HepG2 (cell line): ENCODE measurements around the gene CDIP1. TPM values are rescaled to one million over a fixed set of nuclear protein-coding genes. Genes with fewer than 3 reads are reported as not detected.

Experiments
- CBX2 ChIP-seq, 2 experiments: fragments of 200-600 bp in 1 of 2; sonication (generic); formaldehyde crosslinking in 1 of 2; IDR thresholded peaks; 2 replicates each; pipeline versions ENCODE4 v1.7.0 to v1.8.1; 2018 to 2022; ENCODE audit warnings: low read depth in 2 of 2, low read length in 1 of 2, mild to moderate bottlenecking in 1 of 2, missing genetic modification reagents in 1 of 2
- DR1 ChIP-seq: sonication (generic); formaldehyde crosslinking; IDR thresholded peaks from 2 replicates; pipeline ENCODE4 v1.8.0; 2021; ENCODE audit warnings: mild to moderate bottlenecking, missing genetic modification reagents, inconsistent platforms
- ELF4 ChIP-seq: sonication (generic); formaldehyde crosslinking; IDR thresholded peaks from 2 replicates; pipeline ENCODE4 v1.5.0; 2020; ENCODE audit warnings: missing genetic modification reagents, mild to moderate bottlenecking, moderate library complexity, borderline replicate concordance
- GABPB1 ChIP-seq: IDR thresholded peaks from 2 replicates; pipeline ENCODE4 v1.6.1; 2016; ENCODE audit warnings: mild to moderate bottlenecking, missing genetic modification reagents, moderate library complexity, missing compliant biosample characterization
- HOXA5 ChIP-seq: sonication (generic); formaldehyde crosslinking; IDR thresholded peaks from 2 replicates; pipeline ENCODE4 v1.4.0; 2020; ENCODE audit warnings: missing genetic modification reagents
- ISX ChIP-seq: sonication (generic); formaldehyde crosslinking; conservative IDR thresholded peaks from 2 replicates; pipeline ENCODE4 v1.5.0; 2020; ENCODE audit warnings: missing genetic modification reagents
- MEIS2 ChIP-seq: sonication (generic); formaldehyde crosslinking; IDR thresholded peaks from 2 replicates; pipeline ENCODE4 v1.9.0; 2021; ENCODE audit warnings: mild to moderate bottlenecking, missing genetic modification reagents
- PAWR ChIP-seq: sonication (generic); formaldehyde crosslinking; IDR thresholded peaks from 2 replicates; pipeline ENCODE4 v1.4.0; 2020; ENCODE audit warnings: missing genetic modification reagents, mild to moderate bottlenecking, borderline replicate concordance
- PHF20 ChIP-seq: sonication (generic); formaldehyde crosslinking; IDR thresholded peaks from 2 replicates; pipeline ENCODE4 v1.5.0; 2020; ENCODE audit warnings: mild to moderate bottlenecking, missing genetic modification reagents
- REPIN1 ChIP-seq: sonication (generic); formaldehyde crosslinking; IDR thresholded peaks from 2 replicates; pipeline ENCODE4 v1.8.0; 2022; ENCODE audit warnings: missing genetic modification reagents, low read depth, mild to moderate bottlenecking, borderline replicate concordance
- RORA ChIP-seq: sonication (generic); formaldehyde crosslinking; IDR thresholded peaks from 2 replicates; pipeline ENCODE4 v1.5.0; 2020; ENCODE audit warnings: mild to moderate bottlenecking, missing genetic modification reagents, moderate library complexity
- SALL1 ChIP-seq: sonication (generic); formaldehyde crosslinking; IDR thresholded peaks from 2 replicates; pipeline ENCODE4 v1.8.0; 2022; ENCODE audit warnings: mild to moderate bottlenecking, missing genetic modification reagents
- SATB2 ChIP-seq: sonication (generic); formaldehyde crosslinking; IDR thresholded peaks from 2 replicates; pipeline ENCODE4 v1.5.0; 2020; ENCODE audit warnings: missing genetic modification reagents
- SMAD9 ChIP-seq: sonication (generic); formaldehyde crosslinking; IDR thresholded peaks from 2 replicates; pipeline ENCODE4 v1.5.1; 2020; ENCODE audit warnings: mild to moderate bottlenecking, missing genetic modification reagents
- SRSF4 ChIP-seq: fragments of 200-400 bp; formaldehyde crosslinking; IDR thresholded peaks from one replicate; pipeline ENCODE4 v1.6.1; 2018; ENCODE audit warnings: mild to moderate bottlenecking, low read depth, low read length, moderate library complexity; ENCODE audit not compliant: poor library complexity, severe bottlenecking
- TAF15 ChIP-seq: fragments of 200-400 bp; formaldehyde crosslinking; IDR thresholded peaks from one replicate; pipeline ENCODE4 v1.6.1; 2018; ENCODE audit warnings: mild to moderate bottlenecking, low read depth, low read length; ENCODE audit not compliant: poor library complexity, severe bottlenecking
- ZC3H4 ChIP-seq: sonication (generic); formaldehyde crosslinking; IDR thresholded peaks from 2 replicates; pipeline ENCODE4 v1.4.0; 2020; ENCODE audit warnings: missing genetic modification reagents, borderline replicate concordance
- ZFYVE20 ChIP-seq: sonication (generic); formaldehyde crosslinking; IDR thresholded peaks from 2 replicates; pipeline ENCODE4 v1.8.0; 2023; ENCODE audit warnings: low read depth, mild to moderate bottlenecking, moderate library complexity, missing genetic modification reagents, borderline replicate concordance
- ZNF143 ChIP-seq: sonication (generic); formaldehyde crosslinking; IDR thresholded peaks from 2 replicates; pipeline ENCODE4 v1.4.0; 2020; ENCODE audit warnings: missing genetic modification reagents
- ZNF343 ChIP-seq: sonication (generic); formaldehyde crosslinking; IDR thresholded peaks from 2 replicates; pipeline ENCODE4 v1.4.0; 2020; ENCODE audit warnings: mild to moderate bottlenecking, missing genetic modification reagents
- ZNF780A ChIP-seq: sonication (generic); formaldehyde crosslinking; IDR thresholded peaks from 2 replicates; pipeline ENCODE4 v1.8.0; 2022; ENCODE audit warnings: mild to moderate bottlenecking, missing genetic modification reagents, moderate library complexity
- polyA plus RNA-seq, 8 experiments: library from polyadenylated mRNA; depleted of rRNA in 3 of 8; stranded (reverse) in 7 of 8; unstranded in 1 of 8; fragments of >200 nt; fragmentation: Illumina TruSeq in 4 of 8; extraction: Trizol in 4 of 8; gene quantifications; 2 replicates each; pipeline versions ENCODE4 v1.2.1 to v1.2.3, GENCODE V29; 2011 to 2016; ENCODE audit warnings: low read depth in 4 of 8, missing spikeins in 1 of 8, mixed read lengths in 1 of 8; ENCODE audit not compliant: insufficient read depth in 1 of 8
- total RNA-seq, 5 experiments: library from RNA; depleted of rRNA; stranded (reverse); fragments of >200 nt; fragmentation: Illumina TruSeq; extraction: Trizol; gene quantifications; 2 replicates each; pipeline ENCODE4 v1.2.3, GENCODE V29; 2016; ENCODE audit warnings: low read depth in 1 of 5
- TF ChIP-seq, protein P1 (sequence below): sonication (generic); formaldehyde crosslinking; IDR thresholded peaks from 2 replicates; pipeline ENCODE4 v1.4.0; 2020; ENCODE audit warnings: missing genetic modification reagents, mild to moderate bottlenecking, borderline replicate concordance
- TF ChIP-seq, protein P2 (sequence below): sonication (generic); formaldehyde crosslinking; IDR thresholded peaks from 2 replicates; pipeline ENCODE4 v1.5.1; 2020; ENCODE audit warnings: mild to moderate bottlenecking, missing genetic modification reagents, moderate library complexity
- TF ChIP-seq, protein P3 (sequence below): sonication (generic); formaldehyde crosslinking; conservative IDR thresholded peaks from 2 replicates; pipeline ENCODE4 v1.8.1; 2023; ENCODE audit warnings: missing genetic modification reagents

The CDIP1 gene
- total and polyA plus RNA-seq, 2 of the 13 experiments (the other 11 are each of a cell fraction or from before 2014, with no cell fraction given): 31.2 to 56.7 TPM

DNA sequence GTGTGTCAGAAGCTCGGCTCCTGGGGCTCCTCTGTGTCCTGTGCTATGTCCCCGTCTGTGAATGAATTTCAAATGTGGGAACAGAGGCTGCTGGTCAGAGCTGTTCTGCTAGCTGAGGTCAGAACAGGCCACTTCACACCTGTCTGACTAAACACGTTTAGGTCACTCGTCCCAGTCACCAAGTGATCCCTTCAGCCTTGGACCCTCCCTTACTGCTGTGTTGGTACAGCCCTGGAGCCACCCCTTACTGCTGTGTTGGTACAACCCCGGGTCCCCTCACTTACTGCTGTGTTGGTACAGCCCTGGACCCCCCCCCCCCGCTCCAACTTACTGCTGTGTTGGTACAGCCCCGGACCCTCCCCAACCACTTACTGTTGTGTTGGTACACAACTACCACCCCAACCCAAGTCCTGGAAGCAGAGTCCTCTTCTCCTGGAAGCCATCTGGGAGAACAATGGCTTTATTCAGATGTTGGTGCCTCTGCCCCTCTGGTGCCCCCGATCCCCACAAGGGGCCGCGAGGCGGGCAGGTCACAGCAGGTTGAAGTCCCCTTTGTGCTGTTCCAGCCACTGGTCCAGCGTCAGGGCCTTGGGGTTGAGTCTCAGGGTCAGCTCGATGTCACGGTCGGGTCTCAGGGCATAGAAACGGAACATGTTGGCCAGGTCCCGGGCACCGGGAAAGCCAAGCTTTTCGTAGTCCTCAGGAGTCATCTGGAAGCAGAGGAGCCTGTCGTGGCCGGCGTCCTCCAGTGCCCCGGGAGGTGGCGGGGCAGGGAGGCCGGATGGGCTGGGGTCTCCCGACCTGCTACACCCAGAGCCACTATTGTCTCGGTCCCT, 77.1 kb downstream of the CDIP1 start (continued):
- 0 out of 2 replicates have a peak, but pooled peaks have one; percentile 13 for TF ChIP-seq ZC3H4 (CRISPR knock-in tag)
- no peak for TF ChIP-seq ZNF143 (CRISPR knock-in tag)
- peak; percentile 60 for TF ChIP-seq GABPB1 (CRISPR knock-in tag)
- TF ChIP-seq REPIN1 (CRISPR knock-in tag): no peak
- peak; percentile 55; the same call in 1 of the 2 replicates for TF ChIP-seq ZNF780A (CRISPR knock-in tag)
- TF ChIP-seq PHF20 (CRISPR knock-in tag): peak; percentile 50; the same call in 1 of the 2 replicates
- TF ChIP-seq ZFYVE20 (CRISPR knock-in tag): no peak
- TF ChIP-seq TAF15: no peak
- TF ChIP-seq SALL1: peak; percentile 80; the same call in 1 of the 2 replicates
- no peak for TF ChIP-seq ZNF343 (CRISPR knock-in tag)
- TF ChIP-seq MEIS2: peak; percentile 75; the same call in 1 of the 2 replicates
- TF ChIP-seq HOXA5 (CRISPR knock-in tag): peak; percentile 63; the same call in 1 of the 2 replicates
- TF ChIP-seq SATB2 (CRISPR knock-in tag): no peak
- no peak for TF ChIP-seq PAWR (CRISPR knock-in tag)
- 0 out of 2 replicates have a peak, but pooled peaks have one; percentile 66 for TF ChIP-seq ELF4 (CRISPR knock-in tag)
- TF ChIP-seq, protein P1, sequence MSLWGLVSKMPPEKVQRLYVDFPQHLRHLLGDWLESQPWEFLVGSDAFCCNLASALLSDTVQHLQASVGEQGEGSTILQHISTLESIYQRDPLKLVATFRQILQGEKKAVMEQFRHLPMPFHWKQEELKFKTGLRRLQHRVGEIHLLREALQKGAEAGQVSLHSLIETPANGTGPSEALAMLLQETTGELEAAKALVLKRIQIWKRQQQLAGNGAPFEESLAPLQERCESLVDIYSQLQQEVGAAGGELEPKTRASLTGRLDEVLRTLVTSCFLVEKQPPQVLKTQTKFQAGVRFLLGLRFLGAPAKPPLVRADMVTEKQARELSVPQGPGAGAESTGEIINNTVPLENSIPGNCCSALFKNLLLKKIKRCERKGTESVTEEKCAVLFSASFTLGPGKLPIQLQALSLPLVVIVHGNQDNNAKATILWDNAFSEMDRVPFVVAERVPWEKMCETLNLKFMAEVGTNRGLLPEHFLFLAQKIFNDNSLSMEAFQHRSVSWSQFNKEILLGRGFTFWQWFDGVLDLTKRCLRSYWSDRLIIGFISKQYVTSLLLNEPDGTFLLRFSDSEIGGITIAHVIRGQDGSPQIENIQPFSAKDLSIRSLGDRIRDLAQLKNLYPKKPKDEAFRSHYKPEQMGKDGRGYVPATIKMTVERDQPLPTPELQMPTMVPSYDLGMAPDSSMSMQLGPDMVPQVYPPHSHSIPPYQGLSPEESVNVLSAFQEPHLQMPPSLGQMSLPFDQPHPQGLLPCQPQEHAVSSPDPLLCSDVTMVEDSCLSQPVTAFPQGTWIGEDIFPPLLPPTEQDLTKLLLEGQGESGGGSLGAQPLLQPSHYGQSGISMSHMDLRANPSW (CRISPR knock-in tag): no peak
- TF ChIP-seq, protein P2, sequence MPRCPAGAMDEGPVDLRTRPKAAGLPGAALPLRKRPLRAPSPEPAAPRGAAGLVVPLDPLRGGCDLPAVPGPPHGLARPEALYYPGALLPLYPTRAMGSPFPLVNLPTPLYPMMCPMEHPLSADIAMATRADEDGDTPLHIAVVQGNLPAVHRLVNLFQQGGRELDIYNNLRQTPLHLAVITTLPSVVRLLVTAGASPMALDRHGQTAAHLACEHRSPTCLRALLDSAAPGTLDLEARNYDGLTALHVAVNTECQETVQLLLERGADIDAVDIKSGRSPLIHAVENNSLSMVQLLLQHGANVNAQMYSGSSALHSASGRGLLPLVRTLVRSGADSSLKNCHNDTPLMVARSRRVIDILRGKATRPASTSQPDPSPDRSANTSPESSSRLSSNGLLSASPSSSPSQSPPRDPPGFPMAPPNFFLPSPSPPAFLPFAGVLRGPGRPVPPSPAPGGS (CRISPR knock-in tag): peak; percentile 69; the same call in 1 of the 2 replicates
- TF ChIP-seq CBX2 (IDR thresholded peaks at IDR 0.05; ENCODE audit: low read depth, low read length): no peak
- TF ChIP-seq CBX2 (CRISPR knock-in tag; IDR thresholded peaks at IDR 0.05; ENCODE audit: low read depth): no peak
- TF ChIP-seq ISX (CRISPR knock-in tag): no peak
- TF ChIP-seq RORA (CRISPR knock-in tag): no peak
- no peak for TF ChIP-seq SMAD9 (CRISPR knock-in tag)
- TF ChIP-seq, protein P3, sequence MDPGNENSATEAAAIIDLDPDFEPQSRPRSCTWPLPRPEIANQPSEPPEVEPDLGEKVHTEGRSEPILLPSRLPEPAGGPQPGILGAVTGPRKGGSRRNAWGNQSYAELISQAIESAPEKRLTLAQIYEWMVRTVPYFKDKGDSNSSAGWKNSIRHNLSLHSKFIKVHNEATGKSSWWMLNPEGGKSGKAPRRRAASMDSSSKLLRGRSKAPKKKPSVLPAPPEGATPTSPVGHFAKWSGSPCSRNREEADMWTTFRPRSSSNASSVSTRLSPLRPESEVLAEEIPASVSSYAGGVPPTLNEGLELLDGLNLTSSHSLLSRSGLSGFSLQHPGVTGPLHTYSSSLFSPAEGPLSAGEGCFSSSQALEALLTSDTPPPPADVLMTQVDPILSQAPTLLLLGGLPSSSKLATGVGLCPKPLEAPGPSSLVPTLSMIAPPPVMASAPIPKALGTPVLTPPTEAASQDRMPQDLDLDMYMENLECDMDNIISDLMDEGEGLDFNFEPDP: no peak
- TF ChIP-seq SRSF4: no peak
- no peak for TF ChIP-seq DR1 (CRISPR knock-in tag)
